Gastrocnemius medialis (tissue), 4 donors: ENCODE results near the gene ATP2C2. TPM values are rescaled to one million over a fixed set of nuclear protein-coding genes. Genes with fewer than 3 reads are reported as not detected.

Experiments used
- ATAC-seq, 2 donors: fragments of 150-250 bp; one replicate each; pipeline ENCODE4 v1.9.1; 2016
- DNase-seq, 2 donors: peaks; one replicate each; pipeline ENCODE4 v3.0.0-alpha.2; 2019
- H3K27ac ChIP-seq, 4 donors: fragments of 200-600 bp; sonication (generic); 1 replicate in 1 of 4; 2 replicates in 3 of 4; pipeline ENCODE4 v1.5.1; 2016 to 2018; ENCODE audit warnings: mild to moderate bottlenecking in 2 of 4, moderate library complexity in 1 of 4
- H3K27me3 ChIP-seq, 3 donors: fragments of 200-600 bp; sonication (generic) in 2 of 3; 1 replicate in 1 of 3; 2 replicates in 2 of 3; pipeline versions ENCODE4 v1.5.1 to v1.6.0; 2016 to 2019; ENCODE audit warnings: mild to moderate bottlenecking in 1 of 3, moderate library complexity in 1 of 3
- H3K36me3 ChIP-seq, 2 donors: fragments of 200-600 bp; sonication (generic) in 1 of 2; one replicate each; pipeline ENCODE4 v1.5.1; 2017 to 2018
- H3K4me1 ChIP-seq, 2 donors: fragments of 200-600 bp; sonication (generic) in 1 of 2; one replicate each; pipeline ENCODE4 v1.5.1; 2016 to 2017; ENCODE audit warnings: mild to moderate bottlenecking in 2 of 2
- H3K4me3 ChIP-seq, 4 donors: fragments of 200-600 bp; sonication (generic) in 3 of 4; 1 replicate in 1 of 4; 2 replicates in 3 of 4; pipeline ENCODE4 v1.5.1; 2016 to 2019; ENCODE audit warnings: mild to moderate bottlenecking in 2 of 4
- H3K9me3 ChIP-seq, 3 donors: fragments of 200-600 bp; sonication (generic) in 2 of 3; 1 replicate in 1 of 3; 2 replicates in 2 of 3; pipeline ENCODE4 v1.5.1; 2016 to 2019
- POLR2A ChIP-seq, 2 donors: fragments of 450-650 bp; IDR thresholded peaks; one replicate each; pipeline ENCODE4 v1.6.1; 2017; ENCODE audit warnings: antibody characterized with exemption in 2 of 2, mild to moderate bottlenecking in 2 of 2, moderate library complexity in 2 of 2
- in situ Hi-C, 4 donors: fragments of 200-750 bp; cut with MboI; loops; one replicate each; pipeline versions ENCODE4 v1.15.0 to v1.8.0; 2017; ENCODE audit warnings: low sequenced_read_pairs in 4 of 4
- intact Hi-C: fragments of 100-400 bp; cut with DNase I; formaldehyde crosslinking; loops from one replicate; pipeline ENCODE4 v1.15.1; 2023; ENCODE audit warnings: low total_unique reads
- total RNA-seq, 4 donors: library from RNA; depleted of rRNA; stranded (reverse); fragments of >200 nt; gene quantifications; one replicate each; pipeline versions ENCODE4 v1.1.0 to v1.2.3, GENCODE V29; 2016
- TF ChIP-seq, protein P1 (sequence below), 5 experiments: fragments of 450-650 bp in 3 of 5; fragments of 200-600 bp in 2 of 5; sonication (generic) in 2 of 5; IDR thresholded peaks in 4 of 5; conservative IDR thresholded peaks in 1 of 5; 1 replicate in 4 of 5; 2 replicates in 1 of 5; pipeline ENCODE4 v1.5.1; 2016 to 2019; ENCODE audit warnings: antibody characterized with exemption in 5 of 5, mild to moderate bottlenecking in 3 of 5, moderate library complexity in 3 of 5

The ATP2C2 gene
- total RNA-seq, 4 donors from 2014 or later = 0.44 TPM; not detected in 3

DNA sequence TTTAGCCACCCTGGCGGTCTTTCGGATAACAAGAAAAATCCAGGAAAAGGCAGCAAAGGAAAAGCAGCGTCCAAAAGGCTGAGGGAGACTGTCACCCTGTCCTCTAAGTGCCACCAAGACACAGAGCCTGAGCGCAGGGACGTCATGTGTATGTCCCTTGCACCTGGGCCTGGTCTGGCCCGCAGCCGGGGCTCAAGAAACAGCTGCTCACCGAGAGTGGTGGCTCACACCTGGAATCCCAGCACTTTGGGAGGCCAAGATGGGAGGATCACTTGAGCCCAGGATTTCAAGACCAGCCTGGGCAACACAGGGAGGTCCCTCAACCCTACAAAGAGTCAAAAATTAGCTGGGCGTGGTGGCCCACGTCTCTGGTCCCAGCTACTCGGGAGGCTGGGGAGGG is 145.3 kb downstream of the ATP2C2 start:
- Histone ChIP-seq H3K27me3 (no peaks in the 10 kb centered on the region), H3K9me3 (no peaks in the 10 kb centered on the region), H3K27ac (no peak overlapping the region), H3K4me3 (no peak overlapping the region), H3K4me1 (peaks cover 3 to 6% of the 10 kb centered on the region in 2 donors), H3K36me3 (no peaks in the 10 kb centered on the region)
- in situ Hi-C loops = loop anchor here (5.0 to 25.0 kb wide), 6 partner anchors 109 to 474 kb away; no protein-coding TSS in a partner anchor
- no peak for ATAC-seq
- DNase-seq = no peak
- TF ChIP-seq, protein P1, sequence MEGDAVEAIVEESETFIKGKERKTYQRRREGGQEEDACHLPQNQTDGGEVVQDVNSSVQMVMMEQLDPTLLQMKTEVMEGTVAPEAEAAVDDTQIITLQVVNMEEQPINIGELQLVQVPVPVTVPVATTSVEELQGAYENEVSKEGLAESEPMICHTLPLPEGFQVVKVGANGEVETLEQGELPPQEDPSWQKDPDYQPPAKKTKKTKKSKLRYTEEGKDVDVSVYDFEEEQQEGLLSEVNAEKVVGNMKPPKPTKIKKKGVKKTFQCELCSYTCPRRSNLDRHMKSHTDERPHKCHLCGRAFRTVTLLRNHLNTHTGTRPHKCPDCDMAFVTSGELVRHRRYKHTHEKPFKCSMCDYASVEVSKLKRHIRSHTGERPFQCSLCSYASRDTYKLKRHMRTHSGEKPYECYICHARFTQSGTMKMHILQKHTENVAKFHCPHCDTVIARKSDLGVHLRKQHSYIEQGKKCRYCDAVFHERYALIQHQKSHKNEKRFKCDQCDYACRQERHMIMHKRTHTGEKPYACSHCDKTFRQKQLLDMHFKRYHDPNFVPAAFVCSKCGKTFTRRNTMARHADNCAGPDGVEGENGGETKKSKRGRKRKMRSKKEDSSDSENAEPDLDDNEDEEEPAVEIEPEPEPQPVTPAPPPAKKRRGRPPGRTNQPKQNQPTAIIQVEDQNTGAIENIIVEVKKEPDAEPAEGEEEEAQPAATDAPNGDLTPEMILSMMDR (IDR thresholded peaks at IDR 0.05 in 4 of 5, conservative IDR thresholded peaks at IDR 0.05 in 1 of 5) = no peak
- TF ChIP-seq POLR2A (IDR thresholded peaks at IDR 0.05) = no peak
- intact Hi-C loops = loop anchor here (2.0 kb wide), 1 partner anchor 225 kb away; no protein-coding TSS in a partner anchor

Other genes with a start within 250 kb of the ATP2C2 start
- 10 to 100 TPM; 20.2 to 26.8 (median 22.6) TPM for gene HSDL1, start 223.4 kb upstream of the ATP2C2 start, total RNA-seq
- gene DNAAF1, start 223.2 kb upstream of the ATP2C2 start, total RNA-seq = not detected
- 10 to 100 TPM in 3 of 4 donors, 1 to 10 TPM in 1; 6.8 to 35.5 (median 12.3) TPM for gene TAF1C, start 181.5 kb upstream of the ATP2C2 start, total RNA-seq
- gene ADAD2, start 177.4 kb upstream of the ATP2C2 start, total RNA-seq = not detected
- gene KCNG4, start 128.5 kb upstream of the ATP2C2 start, total RNA-seq = not detected
- gene WFDC1, start 73.7 kb upstream of the ATP2C2 start, total RNA-seq = under 1 TPM in 3 of 4 donors, not detected in 1; 0.40 to 0.68 (median 0.49) TPM
- gene MEAK7, start 136.1 kb downstream of the ATP2C2 start, total RNA-seq = 1 to 10 TPM; 2.6 to 7.1 (median 5.0) TPM
- 1 to 10 TPM; 2.8 to 8.7 (median 6.2) TPM for gene COTL1, start 249.5 kb downstream of the ATP2C2 start, total RNA-seq